NB4 (cell line): ENCODE measurements around the gene CPNE4.

ENCODE experiments used
- MYC ChIP-seq: IDR thresholded peaks from 2 replicates; pipeline ENCODE4 v1.6.1; 2011; ENCODE audit warnings: low read depth, low read length
- POLR2A ChIP-seq: IDR thresholded peaks from 2 replicates; pipeline ENCODE4 v1.6.1; 2011; ENCODE audit warnings: mild to moderate bottlenecking; ENCODE audit not compliant: insufficient read length; ENCODE audit errors: extremely low read depth
- TF ChIP-seq, protein P1 (sequence below): IDR thresholded peaks from one replicate; pipeline ENCODE4 v1.5.1; 2012; ENCODE audit warnings: low read depth, low read length
- TF ChIP-seq, protein P2 (sequence below): IDR thresholded peaks from 2 replicates; pipeline ENCODE4 v1.6.1; 2011; ENCODE audit warnings: low read depth, low read length

DNA sequence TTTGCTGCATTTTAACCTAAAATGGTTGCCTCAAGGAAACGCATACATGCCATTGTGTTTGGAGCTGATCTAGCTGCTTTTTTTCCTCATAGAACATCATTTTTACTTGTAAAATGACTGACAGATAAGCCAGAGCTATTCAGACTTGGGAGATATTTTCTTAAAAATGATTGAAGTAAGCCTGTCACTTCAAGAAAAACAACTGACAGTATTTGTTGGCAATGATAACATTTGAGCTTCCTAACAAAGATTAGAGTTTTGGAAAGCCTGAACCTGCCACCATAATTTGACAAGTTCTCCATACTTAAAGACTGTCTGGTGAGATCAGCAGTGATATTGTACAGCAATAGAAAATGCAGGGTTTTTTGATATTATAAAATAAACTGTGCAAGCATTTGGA, 504.4 kb downstream of the CPNE4 start:
- TF ChIP-seq, protein P1, sequence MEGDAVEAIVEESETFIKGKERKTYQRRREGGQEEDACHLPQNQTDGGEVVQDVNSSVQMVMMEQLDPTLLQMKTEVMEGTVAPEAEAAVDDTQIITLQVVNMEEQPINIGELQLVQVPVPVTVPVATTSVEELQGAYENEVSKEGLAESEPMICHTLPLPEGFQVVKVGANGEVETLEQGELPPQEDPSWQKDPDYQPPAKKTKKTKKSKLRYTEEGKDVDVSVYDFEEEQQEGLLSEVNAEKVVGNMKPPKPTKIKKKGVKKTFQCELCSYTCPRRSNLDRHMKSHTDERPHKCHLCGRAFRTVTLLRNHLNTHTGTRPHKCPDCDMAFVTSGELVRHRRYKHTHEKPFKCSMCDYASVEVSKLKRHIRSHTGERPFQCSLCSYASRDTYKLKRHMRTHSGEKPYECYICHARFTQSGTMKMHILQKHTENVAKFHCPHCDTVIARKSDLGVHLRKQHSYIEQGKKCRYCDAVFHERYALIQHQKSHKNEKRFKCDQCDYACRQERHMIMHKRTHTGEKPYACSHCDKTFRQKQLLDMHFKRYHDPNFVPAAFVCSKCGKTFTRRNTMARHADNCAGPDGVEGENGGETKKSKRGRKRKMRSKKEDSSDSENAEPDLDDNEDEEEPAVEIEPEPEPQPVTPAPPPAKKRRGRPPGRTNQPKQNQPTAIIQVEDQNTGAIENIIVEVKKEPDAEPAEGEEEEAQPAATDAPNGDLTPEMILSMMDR: no peak
- TF ChIP-seq, protein P2, sequence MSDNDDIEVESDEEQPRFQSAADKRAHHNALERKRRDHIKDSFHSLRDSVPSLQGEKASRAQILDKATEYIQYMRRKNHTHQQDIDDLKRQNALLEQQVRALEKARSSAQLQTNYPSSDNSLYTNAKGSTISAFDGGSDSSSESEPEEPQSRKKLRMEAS: no peak
- TF ChIP-seq POLR2A (no peak), MYC (no peak)
